Right lobe of liver (tissue), 4 donors: Measurements from ENCODE around the gene MSANTD3.

Experiments
- CTCF ChIP-seq, 4 donors: fragments of 200-600 bp in 3 of 4; fragments of 450-650 bp in 1 of 4; IDR thresholded peaks; one replicate each; pipeline versions ENCODE4 v1.5.1 to v1.8.0; 2016 to 2022; ENCODE audit warnings: antibody characterized with exemption in 4 of 4, mild to moderate bottlenecking in 2 of 4
- POLR2A ChIP-seq: fragments of 450-650 bp; IDR thresholded peaks from one replicate; pipeline ENCODE4 v1.6.1; 2017; ENCODE audit warnings: antibody characterized with exemption, mild to moderate bottlenecking
- donor health status: DM: no; HTN: no; CAD: no.
- donor health status: DM: no; HTN: no; CAD: no.
- donor health status: DM: no; HTN: yes; CAD: no.

DNA sequence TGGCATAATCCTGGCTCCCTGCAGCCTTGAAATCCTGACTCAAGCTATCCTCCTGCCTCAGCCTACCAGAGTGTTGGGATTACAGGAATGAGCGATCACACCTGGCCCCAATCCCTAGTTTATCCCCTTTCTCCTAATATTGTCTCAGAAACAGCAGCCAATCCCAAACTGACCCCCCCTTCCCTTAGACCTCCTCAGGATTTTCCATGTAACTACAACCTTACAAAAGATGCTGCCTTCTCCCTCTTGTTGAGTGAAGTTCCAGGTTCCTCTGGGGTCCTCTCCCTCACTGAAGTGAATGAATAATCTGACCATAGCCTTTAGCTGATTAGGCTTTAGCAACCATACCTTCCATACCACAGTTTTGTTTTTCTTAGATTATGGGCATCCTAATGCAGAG is 25.9 kb upstream of the MSANTD3 start:
- no peak for TF ChIP-seq POLR2A
- TF ChIP-seq CTCF (IDR thresholded peaks at IDR 0.05): no peak
